HepG2 (cell line): Measurements from ENCODE around the gene EIF5. TPM values are rescaled to one million over a fixed set of nuclear protein-coding genes. Genes with fewer than 3 reads are reported as not detected.
A peak's percentile ranks its signal among the peaks of the same experiment; 100 is the strongest.

Experiments
- ATAC-seq: fragments of 200-7000 bp; cut with Tn5 transposase; 3 replicates; pipeline ENCODE4 v1.9.1; 2020; ENCODE audit warnings: mild to moderate bottlenecking, moderate library complexity
- BruUV-seq: library from RNA; stranded (reverse); fragments of 400-500 nt; replicated peaks from 2 replicates; lab custom pipeline; 2021; lab: Mats Ljungman, UMichigan
- CTCF ChIA-PET: fragments of 300-600 bp; formaldehyde crosslinking; extraction: SDS; loops from one replicate; lab custom pipeline; 2021; ENCODE audit warnings: low total read pairs, inconsistent platforms, low intra/inter-chr PET ratio; lab: Yijun Ruan, JAX
- POLR2A ChIA-PET: fragments of 350-600 bp; sonication (Branson Sonifier 250); formaldehyde crosslinking; loops from one replicate; lab custom pipeline; 2020; ENCODE audit warnings: antibody characterized with exemption, inconsistent platforms; lab: Yijun Ruan, JAX
- DNase-seq: peaks from one replicate; pipeline ENCODE4 v3.0.0-alpha.2; 2015; ENCODE audit warnings: low spot score
- FAIRE-seq: peaks from 3 replicates; lab custom pipeline; 2011; peaks lifted over from hg19 to GRCh38; lab: Jason Lieb, UNC
- H2AFZ ChIP-seq: one replicate; pipeline ENCODE4 v1.6.1; 2011; ENCODE audit warnings: low read length, inconsistent platforms
- H3K27ac ChIP-seq: fragments of 300-600 bp; 3 replicates; pipeline ENCODE4 v1.8.0; 2011; ENCODE audit warnings: mixed run types, mild to moderate bottlenecking, mixed read lengths, low read length, inconsistent platforms; ENCODE audit not compliant: insufficient read depth; ENCODE audit errors: extremely low read length
- H3K27me3 ChIP-seq, 2 experiments: fragments of 200-600 bp in 1 of 2; 2 replicates in 1 of 2; 3 replicates in 1 of 2; pipeline versions ENCODE4 v1.6.0 to v1.8.0; 2011; ENCODE audit warnings: low read length in 2 of 2, mild to moderate bottlenecking in 2 of 2, moderate library complexity in 2 of 2, inconsistent platforms in 1 of 2; ENCODE audit not compliant: insufficient read depth in 2 of 2, control insufficient read depth in 1 of 2
- H3K36me3 ChIP-seq, 2 experiments: fragments of 200-600 bp in 1 of 2; replicated peaks in 1 of 2; 2 replicates in 1 of 2; 3 replicates in 1 of 2; pipeline versions ENCODE4 v1.5.1 to v1.8.0; 2011; ENCODE audit warnings: low read length in 2 of 2, inconsistent platforms in 1 of 2; ENCODE audit not compliant: insufficient read depth in 2 of 2, control insufficient read depth in 1 of 2
- H3K4me1 ChIP-seq: 2 replicates; pipeline ENCODE4 v1.5.1; 2012; ENCODE audit warnings: low read length, inconsistent platforms; ENCODE audit not compliant: insufficient read depth
- H3K4me2 ChIP-seq: 2 replicates; pipeline ENCODE4 v1.6.0; 2011; ENCODE audit warnings: low read depth, low read length, inconsistent platforms
- H3K4me3 ChIP-seq, 3 experiments: fragments of 200-600 bp in 1 of 3; sonication (generic), shearing (Covaris generic) in 1 of 3; replicated peaks in 1 of 3; 2 replicates each; pipeline ENCODE4 v1.5.1; 2011 to 2016; ENCODE audit warnings: low read length in 3 of 3, inconsistent platforms in 2 of 3, low read depth in 2 of 3, mild to moderate bottlenecking in 2 of 3, control low read depth in 1 of 3, mixed read lengths in 1 of 3; ENCODE audit not compliant: insufficient read depth in 1 of 3
- H3K79me2 ChIP-seq: one replicate; pipeline ENCODE4 v1.6.1; 2011; ENCODE audit warnings: low read length, inconsistent platforms; ENCODE audit not compliant: insufficient read depth
- H3K9ac ChIP-seq: 2 replicates; pipeline ENCODE4 v1.6.0; 2011; ENCODE audit warnings: mild to moderate bottlenecking, low read depth, low read length, inconsistent platforms; ENCODE audit not compliant: insufficient read depth
- H3K9me3 ChIP-seq: 2 replicates; pipeline ENCODE4 v1.5.1; 2012; ENCODE audit warnings: mild to moderate bottlenecking, low read length
- H4K20me1 ChIP-seq: 2 replicates; pipeline ENCODE4 v1.6.0; 2011; ENCODE audit warnings: inconsistent platforms, mild to moderate bottlenecking, low read length, moderate library complexity; ENCODE audit not compliant: insufficient read depth
- ETS1 ChIP-seq: sonication (generic); formaldehyde crosslinking; IDR thresholded peaks from 2 replicates; pipeline ENCODE4 v1.4.0; 2020; ENCODE audit warnings: missing genetic modification reagents
- FOXK2 ChIP-seq: fragments of 450-650 bp; IDR thresholded peaks from 2 replicates; pipeline ENCODE4 v1.6.1; 2016
- MAFF ChIP-seq: IDR thresholded peaks from 2 replicates; pipeline ENCODE4 v1.6.1; 2011; ENCODE audit warnings: low read depth, low read length, improper control_type of control experiment
- MAFK ChIP-seq, 2 experiments: IDR thresholded peaks in 1 of 2; conservative IDR thresholded peaks in 1 of 2; 2 replicates each; pipeline ENCODE4 v1.6.1; 2011; ENCODE audit warnings: improper control_type of control experiment in 2 of 2, low read length in 2 of 2
- MLXIP ChIP-seq: sonication (generic); formaldehyde crosslinking; IDR thresholded peaks from 2 replicates; pipeline ENCODE4 v1.9.0; 2021; ENCODE audit warnings: missing genetic modification reagents, borderline replicate concordance
- RORA ChIP-seq: sonication (generic); formaldehyde crosslinking; IDR thresholded peaks from 2 replicates; pipeline ENCODE4 v1.5.0; 2020; ENCODE audit warnings: mild to moderate bottlenecking, missing genetic modification reagents, moderate library complexity
- SSRP1 ChIP-seq: IDR thresholded peaks from 2 replicates; pipeline ENCODE4 v1.6.1; 2016; ENCODE audit warnings: control low read depth
- TCF12 ChIP-seq, 2 experiments: fragments of 450-650 bp in 1 of 2; sonication (generic) in 1 of 2; formaldehyde crosslinking in 1 of 2; IDR thresholded peaks; 2 replicates each; pipeline versions ENCODE4 v1.6.1 to v1.8.0; 2017 to 2022; ENCODE audit warnings: antibody characterized with exemption in 1 of 2, mild to moderate bottlenecking in 1 of 2, missing genetic modification reagents in 1 of 2, moderate library complexity in 1 of 2
- ZBTB38 ChIP-seq: sonication (generic); formaldehyde crosslinking; IDR thresholded peaks from 2 replicates; pipeline ENCODE4 v1.5.1; 2020; ENCODE audit warnings: mild to moderate bottlenecking, missing genetic modification reagents
- ZNF460 ChIP-seq: sonication (generic); formaldehyde crosslinking; IDR thresholded peaks from 2 replicates; pipeline ENCODE4 v1.5.1; 2020; ENCODE audit warnings: missing genetic modification reagents, mild to moderate bottlenecking, borderline replicate concordance
- ZNF468 ChIP-seq: sonication (generic); formaldehyde crosslinking; IDR thresholded peaks from 2 replicates; pipeline ENCODE4 v1.8.0; 2022; ENCODE audit warnings: mild to moderate bottlenecking, moderate library complexity, missing genetic modification reagents
- ZNF770 ChIP-seq: sonication (generic); formaldehyde crosslinking; IDR thresholded peaks from 2 replicates; pipeline ENCODE4 v1.5.0; 2020; ENCODE audit warnings: mild to moderate bottlenecking, missing genetic modification reagents
- ZSCAN25 ChIP-seq: sonication (generic); formaldehyde crosslinking; IDR thresholded peaks from 2 replicates; pipeline ENCODE4 v1.8.0; 2022; ENCODE audit warnings: mild to moderate bottlenecking, missing genetic modification reagents
- WGBS: methylation state at CpG from one replicate; pipeline ENCODE4 v1.1.6; 2017; ENCODE audit warnings: low lambda C conversion rate; 5-methylcytosine and 5-hydroxymethylcytosine counted together
- in situ Hi-C: cut with HindIII; loops from 2 replicates; pipeline ENCODE4 v1.10.0; 2017; ENCODE audit warnings: low pct_unique_long_range_greater_than_20kb; ENCODE audit not compliant: extremely low pct_ligation_motif_present
- intact Hi-C: fragments of 100-400 bp; cut with micrococcal nuclease; formaldehyde crosslinking; loops from one replicate; pipeline ENCODE4 v1.10.0; 2022; ENCODE audit not compliant: unreplicated experiment
- polyA plus RNA-seq, 8 experiments: library from polyadenylated mRNA; depleted of rRNA in 3 of 8; stranded (reverse) in 7 of 8; unstranded in 1 of 8; fragments of >200 nt; fragmentation: Illumina TruSeq in 4 of 8; extraction: Trizol in 4 of 8; gene quantifications; 2 replicates each; pipeline versions ENCODE4 v1.2.1 to v1.2.3, GENCODE V29; 2011 to 2016; ENCODE audit warnings: low read depth in 4 of 8, missing spikeins in 1 of 8, mixed read lengths in 1 of 8; ENCODE audit not compliant: insufficient read depth in 1 of 8
- total RNA-seq, 5 experiments: library from RNA; depleted of rRNA; stranded (reverse); fragments of >200 nt; fragmentation: Illumina TruSeq; extraction: Trizol; gene quantifications; 2 replicates each; pipeline ENCODE4 v1.2.3, GENCODE V29; 2016; ENCODE audit warnings: low read depth in 1 of 5

EIF5 gene
- total and polyA plus RNA-seq, 2 of the 13 experiments (the other 11 are each of a cell fraction or from before 2014, with no cell fraction given): 189 to 281 TPM

- Histone ChIP-seq H4K20me1 (peaks cover 49% of the 10 kb centered on the region), H3K27ac (no peak overlapping the region)
- FAIRE-seq: no peak
Measured at GRCh38 chr14:103388664-103389063, 54.6 kb downstream of the EIF5 start.

GRCh38 chr14:103390605-103391004, 56.6 kb downstream of the EIF5 start:
- POLR2A ChIA-PET: interaction anchor here (0.9 to 3.0 kb wide), 3 partner anchors 13 to 57 kb away, joined by 4 to 14 read pairs (median 13); partner anchors contain the start of gene EIF5
- Histone ChIP-seq H3K27me3 (no peaks in the 10 kb centered on the region; a peak in 1 of 5 replicates), H3K27ac (no peak overlapping the region), H3K9me3 (no peaks in the 10 kb centered on the region), H3K4me1 (peaks cover 63% of the 10 kb centered on the region), H3K9ac (no peak overlapping the region), H3K79me2 (peaks cover 88% of the 10 kb centered on the region), H3K4me2 (no peak overlapping the region), H3K36me3 (peaks cover 0 to 4% of the 10 kb centered on the region in 2 experiments; a peak in 1 of 5 replicates), H3K4me3 (no peak overlapping the region), H4K20me1 (peaks cover 62% of the 10 kb centered on the region), H2AFZ (no peak overlapping the region)
- no peak for FAIRE-seq
- no TSS peak for BruUV-seq
- ATAC-seq: no peak
- DNase-seq: no peak
- CTCF ChIA-PET: no interaction called here
- intact Hi-C loops: loop anchor here (2.0 kb wide), 1 partner anchor 94 kb away; no protein-coding TSS in a partner anchor
- 100% methylated on average over 1 of the region's 4 CpGs for WGBS
- in situ Hi-C loops: no loop called here
- TF ChIP-seq ZSCAN25 (no peak), MLXIP (CRISPR knock-in tag) (no peak), FOXK2 (no peak), ZBTB38 (no peak), ETS1 (no peak), TCF12 (IDR thresholded peaks at IDR 0.05) (no peak), TCF12 (CRISPR knock-in tag; IDR thresholded peaks at IDR 0.05) (no peak), ZNF770 (CRISPR knock-in tag) (peak; percentile 18; the same call in 1 of the 2 replicates), ZNF460 (CRISPR knock-in tag) (peak; percentile 85), ZNF468 (CRISPR knock-in tag) (no peak), SSRP1 (CRISPR knock-in tag) (no peak)

More at GRCh38 chr14:103388664-103389063, 54.6 kb downstream of the EIF5 start:
- Histone ChIP-seq H3K4me1 (peaks cover 53% of the 10 kb centered on the region), H3K9ac (no peak overlapping the region), H3K4me2 (peak overlapping the region; percentile 67), H3K79me2 (peaks cover 69% of the 10 kb centered on the region), H3K27me3 (peaks cover 0 to 1% of the 10 kb centered on the region in 2 experiments; a peak in 1 of 5 replicates), H2AFZ (no peak overlapping the region), H3K9me3 (no peaks in the 10 kb centered on the region), H3K4me3 (no peak overlapping the region; a peak in 1 of 6 replicates), H3K36me3 (peaks cover 0 to 4% of the 10 kb centered on the region in 2 experiments; a peak in 1 of 5 replicates)
- in situ Hi-C loops (no loop called here), intact Hi-C loops (loop anchor here (5.0 kb wide), 1 partner anchor 41 kb away; no protein-coding TSS in a partner anchor)
- no peak for ATAC-seq
- TF ChIP-seq MAFK (conservative IDR thresholded peaks at IDR 0.05 in 1 of 2, IDR thresholded peaks at IDR 0.05 in 1 of 2; ENCODE audit: low read length in 2 of 2) (peak; percentile 87 to 94), MAFF (peak; percentile 91), RORA (CRISPR knock-in tag) (no peak)
- CTCF ChIA-PET: no interaction called here
- no peak for DNase-seq
- POLR2A ChIA-PET: no interaction called here
- WGBS: 100% methylated on average over 1 of the region's 1 CpG
- no TSS peak for BruUV-seq
